Activated CD4-positive, alpha-beta T cell treated with anti-CD3 and anti-CD28 coated beads for 4 hours (primary cell): ENCODE measurements around the gene CSH1.
"Not testable (repeated sequence)": the region's sequence is repeated elsewhere in the genome, so short reads cannot be mapped to it uniquely, and the experiment has no call there.

Source experiments
- DNase-seq, 2 donors: peaks; one replicate each; pipeline ENCODE4 v3.0.0-alpha.2; 2020

Gene CSH1

DNA sequence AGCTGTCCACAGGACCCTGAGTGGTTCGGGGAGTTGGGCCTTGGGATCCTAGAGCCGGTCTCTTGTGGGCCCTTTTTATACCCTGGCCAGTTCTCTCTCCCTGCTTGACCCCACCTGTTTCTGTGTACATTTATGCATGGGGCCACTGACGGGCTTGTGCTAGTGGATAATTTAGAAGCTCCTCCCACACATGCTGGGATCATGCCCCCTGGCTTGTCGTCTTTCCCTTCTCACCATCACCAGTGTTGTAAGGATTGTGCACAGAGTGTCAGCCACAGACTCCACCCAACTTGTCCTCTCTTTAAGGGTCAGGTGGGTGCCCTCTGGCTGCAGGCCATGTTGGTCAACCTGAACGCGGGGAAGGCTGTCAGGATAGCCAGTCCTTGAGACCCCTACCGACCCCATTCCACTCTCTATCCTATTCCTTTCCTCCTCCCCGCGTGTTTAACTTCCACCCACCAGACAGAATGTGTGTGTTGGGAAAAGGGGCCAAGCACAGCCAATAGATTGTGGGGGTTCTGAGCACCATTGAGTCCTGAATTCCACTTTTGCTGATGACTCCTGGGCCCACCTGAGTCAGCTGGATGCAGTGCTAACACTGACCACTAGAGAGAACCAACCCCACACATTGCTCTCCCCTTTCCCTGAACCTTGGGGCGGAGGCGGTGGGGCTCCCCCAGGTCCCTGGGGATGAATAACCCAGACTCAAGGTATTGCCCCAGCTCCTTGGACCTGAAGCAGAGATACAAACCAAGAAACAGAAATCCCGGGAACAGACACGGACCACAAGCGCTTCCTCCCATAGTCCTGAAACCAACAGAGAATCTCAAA is at the start of gene CSH1:
Gene CSH1, minus strand, starts transcription at position 51 of the 831 bp plus-strand sequence. CDS start 63 bp downstream, outside the sequence.
- DNase-seq: not testable (repeated sequence)

GRCh38 chr17:63945784-63946439 is 49.5 kb upstream of the CSH1 start:
- no peak for DNase-seq

DNA sequence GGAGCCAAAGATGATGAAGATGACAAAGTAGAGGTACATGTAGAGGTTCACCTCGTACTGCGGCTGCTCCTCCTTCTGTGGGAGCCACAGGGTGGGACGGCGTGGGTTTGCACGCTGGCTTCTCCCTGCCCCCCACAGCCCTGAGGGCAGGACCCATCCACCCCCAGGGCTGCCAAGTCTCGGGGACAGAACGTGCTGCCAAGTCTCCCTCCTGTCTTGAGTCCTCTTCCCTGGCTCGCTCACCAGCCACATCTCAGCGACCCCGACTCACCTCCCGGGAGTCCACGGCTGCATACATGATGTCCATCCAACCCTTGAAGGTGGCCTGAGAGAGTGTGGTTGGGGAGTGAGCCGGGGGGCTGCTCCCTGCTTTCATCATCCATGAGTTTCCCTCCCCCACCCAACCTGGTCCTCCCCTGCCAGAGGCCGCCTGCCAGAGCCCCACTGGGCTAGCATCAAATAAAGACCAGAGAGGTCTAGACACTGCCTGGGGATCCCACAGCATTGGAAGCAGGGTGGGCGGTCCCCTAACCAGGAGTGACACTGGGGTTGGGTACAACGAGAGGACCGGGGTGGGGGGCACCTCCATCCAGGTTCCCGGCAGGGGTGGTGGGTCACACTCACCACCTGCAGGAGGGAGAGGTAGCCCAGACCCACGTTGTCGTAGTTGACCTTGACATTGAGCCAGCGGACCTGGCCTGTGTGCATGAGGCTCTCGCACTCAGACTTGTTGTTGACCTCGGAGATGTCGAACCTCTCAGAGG is 48.5 kb upstream of the CSH1 start:
- DNase-seq: no peak

GRCh38 chr17:63943745-63944144 is 47.4 kb upstream of the CSH1 start:
- DNase-seq: no peak

GRCh38 chr17:63942309-63942985 is 46.1 kb upstream of the CSH1 start:
- no peak for DNase-seq

GRCh38 chr17:63941751-63942150 is 45.4 kb upstream of the CSH1 start:
- no peak for DNase-seq

DNA sequence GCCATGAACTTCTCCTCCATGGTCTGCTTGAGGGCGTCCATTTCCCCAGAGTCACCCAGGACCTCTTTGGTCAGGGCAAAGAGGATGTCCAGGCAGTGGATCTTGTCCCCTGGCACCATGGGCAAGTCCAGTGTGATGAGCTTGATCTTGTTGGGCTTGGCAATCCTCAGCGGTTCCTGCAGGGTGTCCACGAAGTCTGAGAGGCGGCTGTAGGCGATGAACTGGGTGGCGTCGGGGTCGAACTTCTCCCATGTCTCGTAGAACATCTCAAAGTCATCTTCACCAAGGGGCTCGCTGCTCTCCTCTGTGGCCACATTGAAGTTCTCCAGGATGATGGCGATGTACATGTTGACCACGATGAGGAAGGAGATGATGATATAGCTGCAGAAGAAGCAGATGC is 44.8 kb upstream of the CSH1 start:
- no peak for DNase-seq

- no peak for DNase-seq
These were observed 44.2 kb upstream of the CSH1 start for GRCh38 chr17:63940584-63940983.

- no peak for DNase-seq
These were observed 43.5 kb upstream of the CSH1 start for GRCh38 chr17:63939884-63940283.

GRCh38 chr17:63939401-63939800 is 43.0 kb upstream of the CSH1 start:
- no peak for DNase-seq

DNA sequence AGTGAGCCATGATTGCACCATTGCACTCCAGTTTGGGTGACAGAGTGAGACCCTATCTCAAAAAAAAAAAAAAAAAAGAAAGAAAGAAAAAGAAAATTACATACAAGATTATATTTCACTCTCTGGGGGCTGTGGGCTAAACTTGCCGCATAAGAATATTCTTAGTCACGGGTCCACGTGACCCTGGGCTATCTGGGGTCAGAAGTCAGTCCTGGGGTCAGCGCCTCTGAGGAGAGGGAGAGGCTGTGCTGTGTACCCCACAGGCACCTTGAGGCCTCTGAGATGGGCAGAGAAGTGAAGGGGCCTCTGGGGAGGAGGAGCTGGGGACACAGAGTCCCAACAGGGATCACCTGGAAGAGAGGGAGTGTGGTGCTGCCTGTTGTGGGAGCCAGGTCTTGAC is 41.5 kb upstream of the CSH1 start:
- no peak for DNase-seq

DNA sequence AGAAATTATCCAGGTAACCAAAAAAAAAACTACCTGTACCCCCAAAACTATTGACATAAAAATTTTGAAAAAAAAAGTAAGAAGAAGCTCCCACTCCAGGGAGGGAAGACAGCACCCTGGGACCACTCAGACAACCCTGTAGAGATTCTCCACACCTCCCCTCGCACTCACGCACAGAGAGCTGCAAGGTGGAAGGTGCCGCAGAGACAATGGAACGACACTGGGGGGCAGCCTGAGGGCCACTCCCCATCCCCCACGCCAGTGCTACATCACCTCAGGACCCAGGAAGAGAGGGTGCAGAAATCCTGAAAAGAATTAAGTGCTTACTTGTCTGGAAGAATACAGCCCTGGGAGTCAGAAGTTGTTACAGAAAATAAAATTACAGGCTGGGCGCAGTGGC is 40.9 kb upstream of the CSH1 start:
- DNase-seq: no peak

DNA sequence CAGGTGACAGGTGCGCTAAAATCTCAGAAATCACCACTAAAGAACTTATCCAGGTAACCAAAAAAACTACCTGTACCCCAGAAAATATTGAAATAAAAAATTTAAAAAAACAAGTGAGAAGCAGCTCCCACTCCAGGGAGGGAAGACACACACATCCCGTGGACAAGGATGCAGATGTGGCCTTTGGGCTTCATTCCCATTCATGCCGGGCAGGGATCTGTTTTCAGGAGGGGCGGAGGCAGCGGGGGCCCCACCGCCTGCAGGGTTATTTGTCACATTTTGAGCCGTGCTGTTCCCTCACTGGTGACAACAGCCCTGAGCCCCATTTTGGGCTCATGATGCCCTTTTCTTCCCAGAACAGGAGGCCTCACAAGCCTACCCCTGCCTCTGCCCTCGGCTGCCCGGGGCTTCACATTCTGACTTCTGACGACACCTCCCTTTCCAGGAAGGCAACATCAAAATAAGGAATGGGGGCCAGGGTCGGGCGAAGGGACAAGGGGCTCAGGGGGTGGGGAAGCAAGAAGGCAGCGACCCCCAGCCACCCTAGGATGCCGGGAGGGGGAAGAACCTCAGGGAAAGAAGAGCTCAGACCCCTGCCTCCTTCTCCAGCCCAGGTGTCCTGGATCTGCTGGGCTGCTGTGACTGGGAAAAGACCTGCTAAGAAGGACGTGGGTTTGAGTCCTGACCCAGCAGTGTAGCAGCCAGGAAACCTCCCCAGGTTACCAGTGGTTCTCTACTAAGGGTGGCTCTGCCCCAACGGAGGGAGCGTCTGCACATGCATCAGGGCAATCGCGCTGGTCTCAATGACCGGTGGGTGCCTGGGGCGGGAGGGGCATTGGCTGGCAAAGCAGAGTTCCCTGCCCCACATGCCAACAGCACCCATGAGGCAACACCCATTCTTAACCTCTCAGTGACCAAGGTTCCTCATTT is 38.1 kb upstream of the CSH1 start:
- DNase-seq: no peak

GRCh38 chr17:63933598-63933997 is 37.2 kb upstream of the CSH1 start:
- DNase-seq: no peak

DNA sequence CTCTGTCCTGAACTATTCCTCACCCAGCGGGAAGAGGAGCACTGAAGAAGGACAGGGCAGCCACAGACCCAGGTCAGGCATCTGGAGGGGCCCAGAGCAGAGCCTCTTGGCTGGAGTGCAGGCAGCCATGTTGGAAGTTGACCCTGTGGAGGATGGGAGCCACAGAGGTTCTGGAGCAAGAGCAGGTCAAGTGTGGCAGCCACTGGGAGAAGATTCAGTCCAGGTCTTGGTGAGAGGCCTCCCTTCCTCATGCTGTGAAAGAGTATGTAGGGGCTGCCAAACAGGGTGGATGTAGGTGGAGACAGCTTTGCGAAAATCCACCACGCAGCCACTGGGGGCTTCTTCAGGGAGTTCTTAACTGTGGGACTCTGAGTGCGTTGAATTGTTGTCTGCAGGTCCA is 36.3 kb upstream of the CSH1 start:
- no peak for DNase-seq

DNA sequence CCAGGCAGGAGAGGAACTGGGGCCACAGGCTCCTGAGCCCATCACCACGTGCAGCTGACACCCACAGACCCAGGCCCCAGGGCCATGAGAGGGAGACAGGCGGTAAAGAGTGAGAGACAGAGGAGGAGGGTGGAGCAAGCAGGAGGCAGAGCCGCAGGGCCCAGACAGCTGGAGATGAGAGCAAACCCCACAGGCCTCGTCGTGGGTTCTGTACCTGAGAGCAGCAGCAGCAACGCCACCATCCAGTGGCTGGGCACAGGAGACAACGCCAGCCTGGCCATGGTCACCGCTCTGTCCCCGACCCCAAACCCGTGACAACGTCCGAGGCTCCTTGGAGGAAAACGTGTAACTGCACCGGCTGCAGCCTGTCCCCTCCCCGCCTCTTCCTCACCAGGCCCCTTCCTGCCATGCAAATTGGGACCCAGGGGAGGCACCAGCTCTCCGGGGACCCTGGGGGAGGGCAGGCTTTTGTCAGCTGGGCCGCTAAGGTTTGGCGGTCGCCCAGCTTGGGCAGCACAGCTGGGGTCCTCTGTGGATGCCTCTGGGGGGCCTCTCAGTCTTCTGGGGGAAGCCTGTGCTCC is 35.7 kb upstream of the CSH1 start, which contains the start of gene CD79B:
Gene CD79B, minus strand, starts transcription at position 351 of the 581 bp plus-strand sequence. Its CDS starts 70 bp downstream, at position 281.
- DNase-seq: peak; percentile 22 to 23

DNA sequence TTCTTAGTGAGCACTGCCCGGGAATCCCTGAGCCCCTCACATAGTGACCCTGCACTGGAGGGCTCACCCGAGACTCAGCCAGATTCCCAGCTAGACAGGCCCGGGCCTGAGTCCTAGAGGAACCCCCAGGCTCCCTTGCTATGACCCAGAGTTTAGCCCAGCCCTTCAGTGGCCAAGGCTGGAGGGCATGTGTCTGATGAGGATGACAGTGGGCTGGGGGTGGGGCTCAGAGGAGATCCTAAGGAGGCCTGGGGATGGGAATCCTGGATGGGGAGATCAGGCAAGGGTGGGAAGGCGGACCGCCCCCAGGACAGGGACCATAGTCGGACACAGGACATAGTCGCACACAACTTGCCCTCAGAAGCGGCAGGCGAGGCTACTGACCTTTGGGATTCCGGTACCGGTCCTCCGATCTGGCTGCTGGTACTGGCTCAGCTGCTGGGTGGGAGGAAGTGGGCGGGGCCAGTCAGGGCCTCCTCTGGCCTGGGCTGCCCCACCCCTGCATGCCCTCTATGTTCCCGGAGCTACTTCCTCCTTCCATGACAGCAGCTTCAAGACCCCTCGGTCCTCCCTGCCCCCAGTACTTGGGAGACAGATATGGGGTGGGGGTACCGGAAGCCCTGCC is 34.7 kb upstream of the CSH1 start:
- DNase-seq: peak; percentile 50 to 61

GRCh38 chr17:63929860-63930766 is 33.7 kb upstream of the CSH1 start:
- no peak for DNase-seq

- DNase-seq: no peak
These were observed 32.8 kb upstream of the CSH1 start for GRCh38 chr17:63928966-63929695.
